Bronchial epithelial cell (primary cell): Measurements from ENCODE around the gene CACNA1D. TPM values are rescaled to one million over a fixed set of nuclear protein-coding genes. Genes with fewer than 3 reads are reported as not detected.
A peak's percentile ranks its signal among the peaks of the same experiment; 100 is the strongest.

Experiments used
- DNase-seq: peaks from one replicate; pipeline ENCODE4 v3.0.0-alpha.2; 2010; ENCODE audit warnings: low read depth
- FAIRE-seq: peaks from 2 replicates; lab custom pipeline; 2011; peaks lifted over from hg19 to GRCh38; lab: Jason Lieb, UNC
- H3K27me3 ChIP-seq: 2 replicates; pipeline ENCODE4 v1.5.1; 2011; ENCODE audit warnings: low read length; ENCODE audit not compliant: control insufficient read depth, insufficient read depth
- H3K36me3 ChIP-seq: 2 replicates; pipeline ENCODE4 v1.5.1; 2011; ENCODE audit warnings: low read length; ENCODE audit not compliant: control insufficient read depth, insufficient read depth
- H3K4me3 ChIP-seq: 2 replicates; pipeline ENCODE4 v1.5.1; 2011; ENCODE audit warnings: mild to moderate bottlenecking, low read depth, low read length, control low read depth
- total RNA-seq: library from RNA; depleted of rRNA; stranded (reverse); fragments of >200 nt; gene quantifications from 2 replicates; pipeline ENCODE4 v1.2.1, GENCODE V29; 2014
- TF ChIP-seq, protein P1 (sequence below): IDR thresholded peaks from 2 replicates; pipeline ENCODE4 v1.5.1; 2011; ENCODE audit warnings: mild to moderate bottlenecking, moderate library complexity, low read length, control low read depth, inconsistent platforms; ENCODE audit not compliant: insufficient read depth, severe bottlenecking

The CACNA1D gene
- total RNA-seq, 1 donor from 2014 or later, result 0.26 TPM

DNA sequence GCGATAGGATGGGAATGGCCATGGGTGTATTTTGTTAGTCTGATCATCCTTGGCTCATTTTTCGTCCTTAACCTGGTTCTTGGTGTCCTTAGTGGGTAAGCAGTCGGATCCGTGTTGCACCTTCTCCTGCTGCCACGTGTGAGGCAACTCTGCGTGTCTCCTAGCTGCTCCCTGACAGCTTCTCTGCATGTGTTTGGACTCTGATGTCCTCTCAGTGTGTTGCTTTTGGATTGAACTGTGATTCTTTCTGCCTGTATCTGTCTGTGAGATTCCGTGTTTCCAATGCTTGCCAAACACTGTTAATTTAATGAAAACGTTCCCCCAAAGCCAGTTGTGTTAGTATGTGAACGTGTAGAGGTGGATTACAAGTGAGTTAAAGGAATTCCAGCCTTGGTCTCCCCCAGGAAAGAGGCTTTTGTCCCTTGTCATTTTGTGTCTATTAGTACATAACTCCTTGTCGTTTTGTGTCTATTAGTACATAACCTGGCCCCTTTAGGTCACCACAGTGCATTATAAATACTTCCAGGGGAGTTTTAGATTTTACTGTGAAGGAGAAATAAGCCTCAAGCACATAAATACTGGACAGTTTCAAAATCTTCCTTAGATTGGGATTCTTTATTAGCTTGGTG, 179.4 kb downstream of the CACNA1D start:
- TF ChIP-seq, protein P1, sequence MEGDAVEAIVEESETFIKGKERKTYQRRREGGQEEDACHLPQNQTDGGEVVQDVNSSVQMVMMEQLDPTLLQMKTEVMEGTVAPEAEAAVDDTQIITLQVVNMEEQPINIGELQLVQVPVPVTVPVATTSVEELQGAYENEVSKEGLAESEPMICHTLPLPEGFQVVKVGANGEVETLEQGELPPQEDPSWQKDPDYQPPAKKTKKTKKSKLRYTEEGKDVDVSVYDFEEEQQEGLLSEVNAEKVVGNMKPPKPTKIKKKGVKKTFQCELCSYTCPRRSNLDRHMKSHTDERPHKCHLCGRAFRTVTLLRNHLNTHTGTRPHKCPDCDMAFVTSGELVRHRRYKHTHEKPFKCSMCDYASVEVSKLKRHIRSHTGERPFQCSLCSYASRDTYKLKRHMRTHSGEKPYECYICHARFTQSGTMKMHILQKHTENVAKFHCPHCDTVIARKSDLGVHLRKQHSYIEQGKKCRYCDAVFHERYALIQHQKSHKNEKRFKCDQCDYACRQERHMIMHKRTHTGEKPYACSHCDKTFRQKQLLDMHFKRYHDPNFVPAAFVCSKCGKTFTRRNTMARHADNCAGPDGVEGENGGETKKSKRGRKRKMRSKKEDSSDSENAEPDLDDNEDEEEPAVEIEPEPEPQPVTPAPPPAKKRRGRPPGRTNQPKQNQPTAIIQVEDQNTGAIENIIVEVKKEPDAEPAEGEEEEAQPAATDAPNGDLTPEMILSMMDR, result no peak
- peaks cover 7% of the 10 kb centered on the region for H3K27me3 ChIP-seq
- no peak overlapping the region for H3K4me3 ChIP-seq
- H3K36me3 ChIP-seq, result no peaks in the 10 kb centered on the region
- DNase-seq (no peak), FAIRE-seq (no peak)

GRCh38 chr3:53674582-53674981, 180.2 kb downstream of the CACNA1D start:
- TF ChIP-seq, protein P1, result no peak
- no peaks in the 10 kb centered on the region for H3K36me3 ChIP-seq
- peaks cover 7% of the 10 kb centered on the region for H3K27me3 ChIP-seq
- DNase-seq, result no peak
- no peak for FAIRE-seq
- no peak overlapping the region for H3K4me3 ChIP-seq

GRCh38 chr3:53675022-53675697, 180.7 kb downstream of the CACNA1D start:
- peak; percentile 36 for FAIRE-seq
- Histone ChIP-seq H3K4me3 (no peak overlapping the region), H3K27me3 (peaks cover 9% of the 10 kb centered on the region), H3K36me3 (no peaks in the 10 kb centered on the region)
- no peak for DNase-seq
- TF ChIP-seq, protein P1, result no peak

GRCh38 chr3:53675942-53676341, 181.5 kb downstream of the CACNA1D start:
- Histone ChIP-seq H3K27me3 (peaks cover 12% of the 10 kb centered on the region), H3K36me3 (no peaks in the 10 kb centered on the region), H3K4me3 (no peak overlapping the region)
- FAIRE-seq (no peak), DNase-seq (no peak)
- TF ChIP-seq, protein P1, result no peak

- DNase-seq, result no peak
- Histone ChIP-seq H3K36me3 (no peaks in the 10 kb centered on the region), H3K4me3 (no peak overlapping the region), H3K27me3 (peaks cover 7% of the 10 kb centered on the region)
- no peak for FAIRE-seq
- TF ChIP-seq, protein P1, result peak; percentile 15
Measured at GRCh38 chr3:53677413-53677812, 183.0 kb downstream of the CACNA1D start.
